Stimulated activated naive CD4-positive, alpha-beta T cell treated with Interleukin-2 at 50 U/mL for 16 hours (primary cell): ENCODE data around the gene SLC25A29.
"Not testable (repeated sequence)": the region's sequence is repeated elsewhere in the genome, so short reads cannot be mapped to it uniquely, and the experiment has no call there.

Experiments
- DNase-seq: peaks from one replicate; lab custom pipeline; 2025; lab: John Stamatoyannopoulos, UW

SLC25A29 gene

GRCh38 chr14:100293497-100294212 lies 12.6 kb downstream of the SLC25A29 start:
- no peak for DNase-seq

GRCh38 chr14:100292776-100293461 lies 13.3 kb downstream of the SLC25A29 start:
- no peak for DNase-seq

- DNase-seq: no peak
These were observed 13.9 kb downstream of the SLC25A29 start for GRCh38 chr14:100292301-100292775.

- DNase-seq: no peak
These were observed 14.8 kb downstream of the SLC25A29 start for GRCh38 chr14:100291305-100292075.

GRCh38 chr14:100290607-100291304 lies 15.5 kb downstream of the SLC25A29 start:
- DNase-seq: no peak

- DNase-seq: no peak
These were observed 16.2 kb downstream of the SLC25A29 start for GRCh38 chr14:100289916-100290606.

GRCh38 chr14:100288382-100289185 lies 17.7 kb downstream of the SLC25A29 start:
- no peak for DNase-seq

GRCh38 chr14:100287998-100288295 lies 18.3 kb downstream of the SLC25A29 start:
- DNase-seq: not testable (repeated sequence)

GRCh38 chr14:100287202-100287997 lies 18.8 kb downstream of the SLC25A29 start:
- no peak for DNase-seq

- no peak for DNase-seq
These were observed 19.6 kb downstream of the SLC25A29 start for GRCh38 chr14:100286484-100287191.

- no peak for DNase-seq
These were observed 20.3 kb downstream of the SLC25A29 start for GRCh38 chr14:100285913-100286400.

GRCh38 chr14:100285021-100285912 lies 21.0 kb downstream of the SLC25A29 start:
- peak; percentile 65 for DNase-seq

GRCh38 chr14:100283984-100284881 lies 22.0 kb downstream of the SLC25A29 start:
- no peak for DNase-seq

- not testable (repeated sequence) for DNase-seq
These were observed 22.8 kb downstream of the SLC25A29 start for GRCh38 chr14:100283436-100283835.

- DNase-seq: no peak
These were observed 23.4 kb downstream of the SLC25A29 start for GRCh38 chr14:100282766-100283419.

- DNase-seq: no peak
These were observed 24.2 kb downstream of the SLC25A29 start for GRCh38 chr14:100282083-100282350.
